Activated T-cell treated with anti-CD3 and anti-CD28 coated beads, Interleukin-2, amount 50 U/mL, for 48 hours (primary cell): ENCODE measurements around the gene CSNK2A2.

Source experiments
- DNase-seq, 2 experiments: peaks; one replicate each; pipeline ENCODE4 v3.0.0-alpha.2; 2020

Gene CSNK2A2

GRCh38 chr16:58198803-58199411, 1.0 kb upstream of the CSNK2A2 start:
- DNase-seq = no peak

- DNase-seq = peak; percentile 24 to 29
Measured at GRCh38 chr16:58197314-58198012, 443 bp downstream of the CSNK2A2 start.

GRCh38 chr16:58196898-58197313, 1.0 kb downstream of the CSNK2A2 start:
- DNase-seq = peak; percentile 22 to 28

GRCh38 chr16:58195771-58196170, 2.1 kb downstream of the CSNK2A2 start:
- no peak for DNase-seq

- DNase-seq = no peak
Measured at GRCh38 chr16:58195344-58195743, 2.6 kb downstream of the CSNK2A2 start.

- DNase-seq = no peak
Measured at GRCh38 chr16:58194790-58195189, 3.1 kb downstream of the CSNK2A2 start.

- no peak for DNase-seq
Measured at GRCh38 chr16:58187665-58188421, 10.1 kb downstream of the CSNK2A2 start.

- DNase-seq = no peak
Measured at GRCh38 chr16:58187092-58187491, 10.8 kb downstream of the CSNK2A2 start.

GRCh38 chr16:58186176-58186944, 11.5 kb downstream of the CSNK2A2 start:
- DNase-seq = no peak

- DNase-seq = no peak
Measured at GRCh38 chr16:58177353-58177710, 20.6 kb downstream of the CSNK2A2 start.

GRCh38 chr16:58176608-58177352, 21.1 kb downstream of the CSNK2A2 start:
- no peak for DNase-seq

- DNase-seq = no peak
Measured at GRCh38 chr16:58170223-58170622, 27.7 kb downstream of the CSNK2A2 start.

- no peak for DNase-seq
Measured at GRCh38 chr16:58160855-58161254, 37.1 kb downstream of the CSNK2A2 start.

GRCh38 chr16:58158725-58159124, 39.2 kb downstream of the CSNK2A2 start:
- DNase-seq = no peak

GRCh38 chr16:58157951-58158540, 39.9 kb downstream of the CSNK2A2 start:
- no peak for DNase-seq

GRCh38 chr16:58157239-58157638, 40.7 kb downstream of the CSNK2A2 start:
- no peak for DNase-seq

GRCh38 chr16:58155839-58156238, 42.1 kb downstream of the CSNK2A2 start:
- DNase-seq = no peak

- no peak for DNase-seq
Measured at GRCh38 chr16:58154345-58154744, 43.6 kb downstream of the CSNK2A2 start.

- DNase-seq = no peak
Measured at GRCh38 chr16:58152246-58152868, 45.5 kb downstream of the CSNK2A2 start.

- no peak for DNase-seq
Measured at GRCh38 chr16:58148526-58148925, 49.4 kb downstream of the CSNK2A2 start.

GRCh38 chr16:58148099-58148498, 49.8 kb downstream of the CSNK2A2 start:
- no peak for DNase-seq

- no peak for DNase-seq
Measured at GRCh38 chr16:58138852-58139251, 59.1 kb downstream of the CSNK2A2 start.
